ENCODE measurements around the gene TAF5L. TPM values are rescaled to one million over a fixed set of nuclear protein-coding genes. Genes with fewer than 3 reads are reported as not detected.

The TAF5L gene
- total and polyA plus RNA-seq, 2 of the 13 experiments (the other 11 are each of a cell fraction or from before 2014, with no cell fraction given) = 10.8 to 18.2 TPM

DNA sequence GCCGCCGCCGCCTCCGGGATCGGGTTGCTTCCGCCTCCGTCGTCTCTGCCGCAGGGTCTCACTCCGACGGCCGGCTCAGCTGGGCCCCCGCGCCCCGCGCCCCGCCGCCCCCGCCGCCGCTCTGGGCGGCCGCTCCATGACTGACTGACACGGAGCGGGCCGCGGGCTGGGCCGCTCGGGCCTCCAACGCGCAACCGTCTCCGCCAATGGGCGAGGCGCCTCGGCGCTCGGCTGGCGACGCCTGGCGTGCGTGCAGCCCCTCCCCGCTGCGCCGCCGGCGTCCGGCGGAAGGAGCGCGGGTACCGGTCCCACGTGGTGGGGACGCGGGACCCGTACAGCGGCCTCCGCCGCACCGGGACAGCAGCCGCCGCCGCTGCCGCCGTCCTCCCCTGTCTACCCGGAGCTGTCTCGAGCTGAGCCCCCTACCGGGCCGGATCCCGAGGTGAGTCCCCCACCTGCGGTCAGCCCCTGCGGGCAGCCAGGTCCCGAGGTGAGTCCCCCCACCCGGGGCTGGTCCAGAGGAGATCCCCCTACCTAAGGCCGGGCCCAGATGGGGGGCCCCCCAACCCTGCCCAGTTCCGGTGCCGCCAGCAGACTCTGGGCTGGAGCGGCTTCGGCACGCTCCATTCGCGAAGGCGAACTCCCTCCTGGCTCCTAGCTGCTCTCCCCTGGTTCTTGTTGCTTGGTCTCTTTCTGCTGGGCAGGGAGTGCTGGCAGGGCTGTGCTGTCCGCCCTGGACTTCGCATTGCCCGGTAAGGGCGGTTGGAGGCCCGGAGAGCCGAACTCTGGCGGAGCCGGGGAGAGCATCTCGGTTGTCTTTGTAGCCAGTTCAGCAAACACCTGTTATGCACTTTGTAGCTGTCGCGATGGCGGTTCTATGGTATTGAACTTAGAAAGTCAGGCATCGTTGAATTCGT, at the start of gene TAF5L, which contains the start of gene URB2 (continued):
- TF ChIP-seq ZNF672 (CRISPR knock-in tag; IDR thresholded peaks at IDR 0.05) (0 out of 2 replicates have a peak, but pooled peaks have one; percentile 15), ONECUT2 (CRISPR knock-in tag; IDR thresholded peaks at IDR 0.05) (no peak), LCORL (IDR thresholded peaks at IDR 0.05) (no peak), LCORL (CRISPR knock-in tag; IDR thresholded peaks at IDR 0.05) (0 out of 2 replicates have a peak, but pooled peaks have one; percentile 52), SALL2 (CRISPR knock-in tag; IDR thresholded peaks at IDR 0.05) (peak; percentile 67; the same call in 1 of the 2 replicates), TMF1 (CRISPR knock-in tag; IDR thresholded peaks at IDR 0.05; ENCODE audit: low read depth) (no peak), ZFY (CRISPR knock-in tag; IDR thresholded peaks at IDR 0.05) (peak; percentile 91), FOXA3 (CRISPR knock-in tag; IDR thresholded peaks at IDR 0.05) (peak; percentile 22), ETV6 (CRISPR knock-in tag; conservative IDR thresholded peaks at IDR 0.05) (no peak), AGO1 (IDR thresholded peaks at IDR 0.05; ENCODE audit: low read depth, low read length, poor library complexity, severe bottlenecking) (no peak), RFX3 (CRISPR knock-in tag; IDR thresholded peaks at IDR 0.05) (no peak), KLF13 (CRISPR knock-in tag; IDR thresholded peaks at IDR 0.05) (peak; percentile 75; the same call in 1 of the 2 replicates), ZNF816 (CRISPR knock-in tag; IDR thresholded peaks at IDR 0.05; ENCODE audit: borderline replicate concordance) (no peak), CBFB (CRISPR knock-in tag; IDR thresholded peaks at IDR 0.05) (peak; percentile 60; the same call in 1 of the 2 replicates), SPEN (CRISPR knock-in tag; IDR thresholded peaks at IDR 0.05; ENCODE audit: low read depth) (peak; percentile 88), RBM39 (IDR thresholded peaks at IDR 0.05; ENCODE audit: low read depth, low read length, poor library complexity, severe bottlenecking) (peak; percentile 66), ZNF224 (CRISPR knock-in tag; IDR thresholded peaks at IDR 0.05) (no peak), KDM6A (CRISPR knock-in tag; IDR thresholded peaks at IDR 0.05; ENCODE audit: low read depth) (no peak)
- TF ChIP-seq, protein P1, sequence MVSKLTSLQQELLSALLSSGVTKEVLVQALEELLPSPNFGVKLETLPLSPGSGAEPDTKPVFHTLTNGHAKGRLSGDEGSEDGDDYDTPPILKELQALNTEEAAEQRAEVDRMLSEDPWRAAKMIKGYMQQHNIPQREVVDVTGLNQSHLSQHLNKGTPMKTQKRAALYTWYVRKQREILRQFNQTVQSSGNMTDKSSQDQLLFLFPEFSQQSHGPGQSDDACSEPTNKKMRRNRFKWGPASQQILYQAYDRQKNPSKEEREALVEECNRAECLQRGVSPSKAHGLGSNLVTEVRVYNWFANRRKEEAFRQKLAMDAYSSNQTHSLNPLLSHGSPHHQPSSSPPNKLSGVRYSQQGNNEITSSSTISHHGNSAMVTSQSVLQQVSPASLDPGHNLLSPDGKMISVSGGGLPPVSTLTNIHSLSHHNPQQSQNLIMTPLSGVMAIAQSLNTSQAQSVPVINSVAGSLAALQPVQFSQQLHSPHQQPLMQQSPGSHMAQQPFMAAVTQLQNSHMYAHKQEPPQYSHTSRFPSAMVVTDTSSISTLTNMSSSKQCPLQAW (CRISPR knock-in tag; IDR thresholded peaks at IDR 0.05) = 0 out of 2 replicates have a peak, but pooled peaks have one; percentile 52
- TF ChIP-seq, protein P2, sequence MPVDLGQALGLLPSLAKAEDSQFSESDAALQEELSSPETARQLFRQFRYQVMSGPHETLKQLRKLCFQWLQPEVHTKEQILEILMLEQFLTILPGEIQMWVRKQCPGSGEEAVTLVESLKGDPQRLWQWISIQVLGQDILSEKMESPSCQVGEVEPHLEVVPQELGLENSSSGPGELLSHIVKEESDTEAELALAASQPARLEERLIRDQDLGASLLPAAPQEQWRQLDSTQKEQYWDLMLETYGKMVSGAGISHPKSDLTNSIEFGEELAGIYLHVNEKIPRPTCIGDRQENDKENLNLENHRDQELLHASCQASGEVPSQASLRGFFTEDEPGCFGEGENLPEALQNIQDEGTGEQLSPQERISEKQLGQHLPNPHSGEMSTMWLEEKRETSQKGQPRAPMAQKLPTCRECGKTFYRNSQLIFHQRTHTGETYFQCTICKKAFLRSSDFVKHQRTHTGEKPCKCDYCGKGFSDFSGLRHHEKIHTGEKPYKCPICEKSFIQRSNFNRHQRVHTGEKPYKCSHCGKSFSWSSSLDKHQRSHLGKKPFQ (CRISPR knock-in tag; IDR thresholded peaks at IDR 0.05; ENCODE audit: insufficient replicate concordance) = no peak
- TF ChIP-seq, protein P3, sequence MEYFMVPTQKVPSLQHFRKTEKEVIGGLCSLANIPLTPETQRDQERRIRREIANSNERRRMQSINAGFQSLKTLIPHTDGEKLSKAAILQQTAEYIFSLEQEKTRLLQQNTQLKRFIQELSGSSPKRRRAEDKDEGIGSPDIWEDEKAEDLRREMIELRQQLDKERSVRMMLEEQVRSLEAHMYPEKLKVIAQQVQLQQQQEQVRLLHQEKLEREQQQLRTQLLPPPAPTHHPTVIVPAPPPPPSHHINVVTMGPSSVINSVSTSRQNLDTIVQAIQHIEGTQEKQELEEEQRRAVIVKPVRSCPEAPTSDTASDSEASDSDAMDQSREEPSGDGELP (IDR thresholded peaks at IDR 0.05; ENCODE audit: borderline replicate concordance, low read depth) = peak; percentile 4; the same call in 1 of the 2 replicates
- TF ChIP-seq, protein P4, sequence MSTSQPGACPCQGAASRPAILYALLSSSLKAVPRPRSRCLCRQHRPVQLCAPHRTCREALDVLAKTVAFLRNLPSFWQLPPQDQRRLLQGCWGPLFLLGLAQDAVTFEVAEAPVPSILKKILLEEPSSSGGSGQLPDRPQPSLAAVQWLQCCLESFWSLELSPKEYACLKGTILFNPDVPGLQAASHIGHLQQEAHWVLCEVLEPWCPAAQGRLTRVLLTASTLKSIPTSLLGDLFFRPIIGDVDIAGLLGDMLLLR (CRISPR knock-in tag; IDR thresholded peaks at IDR 0.05) = peak; percentile 99; the same call in 1 of the 2 replicates
- TF ChIP-seq, protein P5, sequence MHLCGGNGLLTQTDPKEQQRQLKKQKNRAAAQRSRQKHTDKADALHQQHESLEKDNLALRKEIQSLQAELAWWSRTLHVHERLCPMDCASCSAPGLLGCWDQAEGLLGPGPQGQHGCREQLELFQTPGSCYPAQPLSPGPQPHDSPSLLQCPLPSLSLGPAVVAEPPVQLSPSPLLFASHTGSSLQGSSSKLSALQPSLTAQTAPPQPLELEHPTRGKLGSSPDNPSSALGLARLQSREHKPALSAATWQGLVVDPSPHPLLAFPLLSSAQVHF (CRISPR knock-in tag; IDR thresholded peaks at IDR 0.05) = no peak
